Stomach smooth muscle (tissue), 2 donors: Measurements from ENCODE around the gene CCNI2.
"Not testable (repeated sequence)": the region's sequence is repeated elsewhere in the genome, so short reads cannot be mapped to it uniquely, and the experiment has no call there.

Experiments
- H3K27ac ChIP-seq: one replicate; pipeline ENCODE4 v1.7.0; 2013; ENCODE audit warnings: mild to moderate bottlenecking, low read length, inconsistent platforms
- H3K27me3 ChIP-seq, 2 donors: one replicate each; pipeline ENCODE4 v1.7.0; 2013; ENCODE audit warnings: low read length in 2 of 2; ENCODE audit not compliant: insufficient read depth in 2 of 2, control insufficient read depth in 1 of 2
- H3K36me3 ChIP-seq, 2 donors: one replicate each; pipeline ENCODE4 v1.7.0; 2013; ENCODE audit warnings: low read length in 2 of 2; ENCODE audit not compliant: control insufficient read depth in 2 of 2, insufficient read depth in 2 of 2
- H3K4me1 ChIP-seq: one replicate; pipeline ENCODE4 v1.7.0; 2013; ENCODE audit warnings: low read length; ENCODE audit not compliant: control insufficient read depth, insufficient read depth
- H3K4me3 ChIP-seq, 2 donors: one replicate each; pipeline ENCODE4 v1.7.0; 2013; ENCODE audit warnings: low read length in 2 of 2
- H3K9ac ChIP-seq, 2 donors: one replicate each; pipeline ENCODE4 v1.7.0; 2013; ENCODE audit warnings: low read length in 2 of 2, mild to moderate bottlenecking in 1 of 2
- H3K9me3 ChIP-seq, 2 donors: one replicate each; pipeline ENCODE4 v1.7.0; 2013; ENCODE audit warnings: low read length in 2 of 2; ENCODE audit not compliant: control insufficient read depth in 2 of 2
- donor health status: healthy.
- donor health status: Pancreatic carcinoma.

The CCNI2 gene

DNA sequence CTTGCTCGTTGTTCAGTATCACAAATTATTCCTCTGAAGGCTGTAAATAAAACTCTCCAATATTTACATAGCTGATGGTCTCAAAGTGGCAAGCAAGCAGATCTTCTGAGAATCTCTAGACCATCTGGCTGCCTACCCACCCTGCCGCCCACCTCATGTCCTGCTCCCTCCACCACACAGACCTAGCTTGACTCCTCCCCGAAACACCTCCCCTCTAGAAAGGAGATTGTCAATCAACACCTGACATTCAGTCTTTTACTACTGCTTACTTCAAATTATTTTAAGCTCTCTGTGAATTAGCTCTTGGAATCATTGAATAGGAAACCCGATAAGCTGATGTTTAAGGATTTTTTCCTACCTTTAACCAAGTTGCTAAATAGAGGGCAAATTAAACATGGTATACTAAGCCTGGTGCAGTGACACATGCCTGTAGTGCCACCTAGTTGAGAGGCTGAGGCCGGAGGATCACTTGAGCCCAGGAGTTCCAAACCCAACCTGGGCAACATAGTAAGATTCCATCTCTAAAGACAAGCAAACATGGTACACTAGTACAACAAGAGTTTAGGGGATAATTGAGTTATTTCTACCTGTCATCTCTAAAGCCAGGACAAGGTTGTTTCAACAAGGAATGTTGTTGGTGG is 54.9 kb downstream of the CCNI2 start:
- no peak overlapping the region for H3K4me3 ChIP-seq
- H3K27ac ChIP-seq = no peak overlapping the region
- no peaks in the 10 kb centered on the region for H3K9me3 ChIP-seq
- H3K9ac ChIP-seq = no peak overlapping the region
- H3K4me1 ChIP-seq = no peaks in the 10 kb centered on the region
- H3K27me3 ChIP-seq = peaks cover 4 to 7% of the 10 kb centered on the region in 2 donors
- no peaks in the 10 kb centered on the region for H3K36me3 ChIP-seq

DNA sequence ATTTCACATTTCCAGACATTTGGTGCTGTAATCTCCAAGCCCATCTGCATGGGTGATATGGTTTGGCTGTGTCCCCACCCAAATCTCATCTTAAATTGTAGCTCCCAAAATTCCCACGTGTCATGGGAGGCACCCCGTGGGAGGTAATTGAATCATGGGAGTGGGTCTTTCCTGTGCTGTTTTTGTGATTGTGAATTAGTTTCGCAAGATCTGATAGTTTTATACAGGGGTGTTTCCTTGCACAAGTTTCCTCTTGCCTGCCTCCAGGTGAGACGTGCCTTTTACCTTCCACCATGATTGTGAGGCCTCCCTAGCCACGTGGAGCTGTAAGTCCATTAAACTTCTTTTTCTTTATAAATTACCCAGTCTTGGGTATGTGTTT is 55.5 kb downstream of the CCNI2 start:
- peaks cover 4 to 10% of the 10 kb centered on the region in 2 donors for H3K27me3 ChIP-seq
- H3K36me3 ChIP-seq, H3K9ac ChIP-seq, H3K4me1 ChIP-seq, H3K9me3 ChIP-seq, H3K4me3 ChIP-seq, H3K27ac ChIP-seq: not testable (repeated sequence)
